Testis (tissue), 2 donors: ENCODE data around the gene TENT5A.

ENCODE experiments used
- POLR2A ChIP-seq: fragments of 450-650 bp; IDR thresholded peaks from one replicate; pipeline ENCODE4 v1.6.1; 2017; ENCODE audit warnings: antibody characterized with exemption, mild to moderate bottlenecking, moderate library complexity
- TF ChIP-seq, protein P1 (sequence below), 3 experiments: fragments of 450-650 bp in 2 of 3; fragments of 200-600 bp in 1 of 3; sonication (generic) in 1 of 3; IDR thresholded peaks; one replicate each; pipeline ENCODE4 v1.5.1; 2016 to 2019; ENCODE audit warnings: antibody characterized with exemption in 3 of 3, mild to moderate bottlenecking in 2 of 3, moderate library complexity in 1 of 3

DNA sequence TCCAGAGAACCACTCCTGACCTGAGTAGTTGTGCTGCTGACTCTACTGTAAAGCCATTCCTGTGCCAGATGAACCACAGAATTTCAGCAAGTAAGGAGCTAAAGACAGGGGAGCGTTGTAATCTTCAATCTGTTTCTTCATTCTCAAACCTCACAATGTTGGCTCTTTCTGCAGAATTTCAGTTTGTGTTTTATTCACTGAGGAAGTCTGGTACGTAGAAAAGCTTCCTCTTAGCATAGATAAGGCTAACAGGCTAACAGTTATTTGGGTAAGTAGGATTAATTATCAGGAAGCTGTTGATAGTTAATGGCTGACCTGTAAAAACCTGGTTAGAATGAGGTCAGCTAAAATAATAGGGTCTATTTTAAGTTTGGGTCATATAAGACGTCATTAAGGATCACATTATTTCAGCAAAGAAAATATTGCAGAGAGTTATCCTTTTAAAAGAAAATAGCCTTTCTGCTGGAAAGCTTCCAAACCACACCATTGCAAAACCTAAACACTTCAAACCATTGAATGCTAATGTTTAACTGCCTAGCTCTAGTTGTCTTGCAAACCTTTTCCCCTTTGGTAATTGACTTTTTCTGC lies 14.1 kb upstream of the TENT5A start:
- TF ChIP-seq POLR2A, result no peak
- TF ChIP-seq, protein P1, sequence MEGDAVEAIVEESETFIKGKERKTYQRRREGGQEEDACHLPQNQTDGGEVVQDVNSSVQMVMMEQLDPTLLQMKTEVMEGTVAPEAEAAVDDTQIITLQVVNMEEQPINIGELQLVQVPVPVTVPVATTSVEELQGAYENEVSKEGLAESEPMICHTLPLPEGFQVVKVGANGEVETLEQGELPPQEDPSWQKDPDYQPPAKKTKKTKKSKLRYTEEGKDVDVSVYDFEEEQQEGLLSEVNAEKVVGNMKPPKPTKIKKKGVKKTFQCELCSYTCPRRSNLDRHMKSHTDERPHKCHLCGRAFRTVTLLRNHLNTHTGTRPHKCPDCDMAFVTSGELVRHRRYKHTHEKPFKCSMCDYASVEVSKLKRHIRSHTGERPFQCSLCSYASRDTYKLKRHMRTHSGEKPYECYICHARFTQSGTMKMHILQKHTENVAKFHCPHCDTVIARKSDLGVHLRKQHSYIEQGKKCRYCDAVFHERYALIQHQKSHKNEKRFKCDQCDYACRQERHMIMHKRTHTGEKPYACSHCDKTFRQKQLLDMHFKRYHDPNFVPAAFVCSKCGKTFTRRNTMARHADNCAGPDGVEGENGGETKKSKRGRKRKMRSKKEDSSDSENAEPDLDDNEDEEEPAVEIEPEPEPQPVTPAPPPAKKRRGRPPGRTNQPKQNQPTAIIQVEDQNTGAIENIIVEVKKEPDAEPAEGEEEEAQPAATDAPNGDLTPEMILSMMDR (IDR thresholded peaks at IDR 0.05), result no peak
